Subcutaneous abdominal adipose tissue (tissue), 5 donors: ENCODE data around the gene EIPR1.
"Not testable (repeated sequence)": the region's sequence is repeated elsewhere in the genome, so short reads cannot be mapped to it uniquely, and the experiment has no call there.

Experiments used
- H3K27ac ChIP-seq: one replicate; pipeline ENCODE4 v1.7.0; 2013; ENCODE audit warnings: low read depth, mild to moderate bottlenecking, inconsistent platforms, low read length, moderate library complexity
- H3K27me3 ChIP-seq, 5 donors: one replicate each; pipeline ENCODE4 v1.7.0; 2013; ENCODE audit warnings: low read length in 5 of 5, inconsistent platforms in 1 of 5; ENCODE audit not compliant: control insufficient read depth in 5 of 5, insufficient read depth in 4 of 5
- H3K36me3 ChIP-seq, 5 donors: one replicate each; pipeline ENCODE4 v1.7.0; 2013; ENCODE audit warnings: low read length in 5 of 5; ENCODE audit not compliant: control insufficient read depth in 5 of 5, insufficient read depth in 5 of 5
- H3K4me1 ChIP-seq, 5 donors: one replicate each; pipeline ENCODE4 v1.7.0; 2013; ENCODE audit warnings: low read length in 5 of 5, mild to moderate bottlenecking in 3 of 5, moderate library complexity in 1 of 5; ENCODE audit not compliant: control insufficient read depth in 5 of 5, insufficient read depth in 5 of 5
- H3K4me3 ChIP-seq, 5 donors: one replicate each; pipeline ENCODE4 v1.7.0; 2013; ENCODE audit warnings: low read length in 5 of 5, low read depth in 1 of 5
- H3K9ac ChIP-seq, 5 donors: one replicate each; pipeline ENCODE4 v1.7.0; 2013; ENCODE audit warnings: low read length in 5 of 5, mild to moderate bottlenecking in 4 of 5, moderate library complexity in 3 of 5
- H3K9me3 ChIP-seq, 5 donors: one replicate each; pipeline ENCODE4 v1.7.0; 2013; ENCODE audit warnings: low read length in 5 of 5; ENCODE audit not compliant: control insufficient read depth in 5 of 5
- donor health status: healthy.
- donor health status: healthy.
- donor health status: healthy.
- donor health status: healthy.
- donor health status: healthy.

Gene EIPR1

DNA sequence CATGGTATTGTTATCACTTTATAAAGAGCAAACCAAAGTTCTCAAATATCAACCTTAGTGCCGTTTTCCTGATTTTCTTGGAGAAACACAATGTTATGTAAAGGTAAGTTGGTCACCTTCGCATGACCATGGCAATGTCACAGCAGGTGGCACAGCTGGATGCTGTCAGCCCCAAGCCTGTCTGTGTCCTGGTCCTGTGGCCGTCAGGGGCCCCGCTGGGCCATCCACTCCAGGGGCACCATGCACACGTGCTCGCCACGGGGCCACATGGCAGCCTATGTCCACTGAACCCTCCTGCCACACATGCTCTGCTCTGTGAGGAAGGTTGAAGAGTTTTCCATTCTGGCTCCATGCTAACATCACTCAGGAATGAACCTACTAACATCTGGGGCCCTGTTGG is 85.9 kb downstream of the EIPR1 start:
- no peaks in the 10 kb centered on the region for H3K9me3 ChIP-seq
- no peak overlapping the region for H3K27ac ChIP-seq
- H3K4me1 ChIP-seq = no peaks in the 10 kb centered on the region
- H3K9ac ChIP-seq = no peak overlapping the region
- no peaks in the 10 kb centered on the region for H3K27me3 ChIP-seq
- no peak overlapping the region for H3K4me3 ChIP-seq
- H3K36me3 ChIP-seq = peaks cover 0 to 4% (median 0%) of the 10 kb centered on the region in 5 donors

DNA sequence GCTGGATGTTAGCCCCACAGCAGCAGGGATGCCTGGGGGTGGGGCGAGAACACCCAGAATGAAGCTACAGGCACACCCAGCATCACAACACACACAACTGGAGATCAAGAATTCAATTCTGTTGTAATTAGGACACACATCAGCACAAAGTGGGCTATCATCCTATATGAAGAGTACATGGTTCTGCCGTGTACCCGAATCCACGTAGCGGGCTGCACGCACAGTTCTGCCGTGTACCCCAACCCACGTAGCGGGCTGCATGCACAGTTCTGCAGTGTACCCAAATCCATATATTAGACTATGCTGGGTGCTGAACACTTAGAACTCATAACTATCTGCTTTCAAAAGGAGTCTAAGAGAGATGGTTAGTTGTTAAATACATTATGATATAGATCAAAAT is 86.5 kb downstream of the EIPR1 start:
- no peaks in the 10 kb centered on the region for H3K9me3 ChIP-seq
- no peaks in the 10 kb centered on the region for H3K4me1 ChIP-seq
- no peak overlapping the region for H3K4me3 ChIP-seq
- peaks cover 0 to 4% (median 0%) of the 10 kb centered on the region in 5 donors for H3K36me3 ChIP-seq
- no peaks in the 10 kb centered on the region for H3K27me3 ChIP-seq
- no peak overlapping the region for H3K27ac ChIP-seq
- no peak overlapping the region for H3K9ac ChIP-seq

DNA sequence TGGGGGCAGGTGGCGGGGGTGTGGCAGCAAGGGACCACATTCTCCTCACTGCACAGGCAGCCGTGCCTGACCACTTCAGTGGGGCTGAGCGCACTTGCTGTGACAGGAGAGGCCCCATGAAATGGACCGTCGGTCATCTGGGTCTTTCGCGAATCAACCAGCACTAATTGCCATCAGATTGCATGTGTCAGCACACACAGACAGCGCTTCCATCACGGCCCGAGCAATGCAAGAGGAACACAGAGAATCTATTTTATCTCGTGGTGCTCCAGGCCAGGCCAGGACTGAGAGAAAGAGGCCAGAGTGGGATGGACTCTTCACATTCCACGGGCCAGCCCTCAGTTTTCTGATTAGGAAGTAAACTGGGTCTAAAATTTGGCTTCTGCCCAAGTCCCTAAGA is 87.0 kb downstream of the EIPR1 start:
- Histone ChIP-seq H3K9ac (no peak overlapping the region), H3K27me3 (no peaks in the 10 kb centered on the region), H3K4me3 (no peak overlapping the region), H3K36me3 (peaks cover 0 to 4% (median 0%) of the 10 kb centered on the region in 5 donors), H3K9me3 (no peaks in the 10 kb centered on the region), H3K27ac (no peak overlapping the region), H3K4me1 (no peaks in the 10 kb centered on the region)

DNA sequence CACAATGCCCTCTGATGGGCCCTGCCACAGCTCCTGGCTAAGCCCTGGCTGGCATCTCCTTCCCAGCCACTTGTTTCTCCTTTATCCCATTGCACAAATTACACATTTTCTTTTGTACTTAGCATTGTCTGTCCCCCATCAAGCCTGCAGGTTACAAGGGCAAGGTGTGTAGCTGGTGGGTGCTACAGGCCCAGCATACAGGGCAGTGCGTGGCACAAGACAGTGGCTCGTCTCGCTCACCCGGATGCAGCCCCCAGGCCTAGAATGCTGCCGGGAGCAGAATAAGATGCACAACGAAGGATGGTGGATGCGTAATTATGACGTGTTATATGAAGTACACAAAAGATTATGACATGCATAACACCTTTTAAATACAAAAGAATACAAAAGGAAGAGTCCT is 87.6 kb downstream of the EIPR1 start:
- peaks cover 0 to 4% (median 0%) of the 10 kb centered on the region in 5 donors for H3K36me3 ChIP-seq
- no peak overlapping the region for H3K9ac ChIP-seq
- H3K27ac ChIP-seq = no peak overlapping the region
- no peak overlapping the region for H3K4me3 ChIP-seq
- H3K4me1 ChIP-seq = no peaks in the 10 kb centered on the region
- H3K27me3 ChIP-seq = no peaks in the 10 kb centered on the region
- no peaks in the 10 kb centered on the region for H3K9me3 ChIP-seq

DNA sequence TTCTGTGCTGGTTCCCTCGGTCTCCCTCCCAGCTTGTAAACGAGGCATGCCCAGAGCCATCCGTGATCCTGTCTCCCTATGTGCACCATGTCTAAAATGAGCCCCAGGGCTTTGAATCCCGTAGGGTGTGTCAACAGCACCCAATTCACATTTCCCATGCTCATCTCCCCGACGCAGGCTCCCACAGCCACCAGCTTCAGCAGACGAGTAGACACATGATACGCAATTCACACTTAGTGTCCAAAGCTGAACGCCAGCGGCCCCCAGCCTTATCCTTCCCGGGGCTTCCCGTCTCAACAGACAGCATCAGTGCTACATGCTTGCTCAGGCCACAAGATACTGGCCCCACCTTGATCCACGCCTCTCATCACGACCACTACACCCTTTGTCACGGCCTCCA is 88.1 kb downstream of the EIPR1 start:
- Histone ChIP-seq H3K27me3 (no peaks in the 10 kb centered on the region), H3K9me3 (no peaks in the 10 kb centered on the region), H3K36me3 (peaks cover 0 to 4% (median 0%) of the 10 kb centered on the region in 5 donors), H3K9ac (no peak overlapping the region), H3K4me1 (no peaks in the 10 kb centered on the region), H3K4me3 (no peak overlapping the region), H3K27ac (no peak overlapping the region)

DNA sequence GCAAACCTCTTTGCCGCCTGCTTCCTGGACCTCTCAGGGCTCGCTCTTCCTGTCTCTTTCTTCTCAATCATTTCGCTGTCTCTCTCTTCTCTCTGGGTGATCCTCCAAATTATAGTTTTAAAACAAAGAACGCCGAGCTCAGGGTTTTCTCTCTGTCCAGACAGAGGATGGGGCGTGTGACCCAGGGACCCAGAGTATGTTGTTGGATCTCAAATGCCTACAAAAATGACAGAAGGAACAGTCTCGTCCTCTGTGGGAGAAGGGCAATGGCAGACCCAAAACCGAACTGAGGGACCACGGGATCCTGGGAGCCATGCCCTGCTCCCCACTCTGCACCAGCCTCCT is 88.5 kb downstream of the EIPR1 start:
- H3K27ac ChIP-seq = no peak overlapping the region
- peaks cover 0 to 4% (median 0%) of the 10 kb centered on the region in 5 donors for H3K36me3 ChIP-seq
- no peak overlapping the region for H3K4me3 ChIP-seq
- no peaks in the 10 kb centered on the region for H3K27me3 ChIP-seq
- no peaks in the 10 kb centered on the region for H3K9me3 ChIP-seq
- no peak overlapping the region for H3K9ac ChIP-seq
- H3K4me1 ChIP-seq = no peaks in the 10 kb centered on the region

DNA sequence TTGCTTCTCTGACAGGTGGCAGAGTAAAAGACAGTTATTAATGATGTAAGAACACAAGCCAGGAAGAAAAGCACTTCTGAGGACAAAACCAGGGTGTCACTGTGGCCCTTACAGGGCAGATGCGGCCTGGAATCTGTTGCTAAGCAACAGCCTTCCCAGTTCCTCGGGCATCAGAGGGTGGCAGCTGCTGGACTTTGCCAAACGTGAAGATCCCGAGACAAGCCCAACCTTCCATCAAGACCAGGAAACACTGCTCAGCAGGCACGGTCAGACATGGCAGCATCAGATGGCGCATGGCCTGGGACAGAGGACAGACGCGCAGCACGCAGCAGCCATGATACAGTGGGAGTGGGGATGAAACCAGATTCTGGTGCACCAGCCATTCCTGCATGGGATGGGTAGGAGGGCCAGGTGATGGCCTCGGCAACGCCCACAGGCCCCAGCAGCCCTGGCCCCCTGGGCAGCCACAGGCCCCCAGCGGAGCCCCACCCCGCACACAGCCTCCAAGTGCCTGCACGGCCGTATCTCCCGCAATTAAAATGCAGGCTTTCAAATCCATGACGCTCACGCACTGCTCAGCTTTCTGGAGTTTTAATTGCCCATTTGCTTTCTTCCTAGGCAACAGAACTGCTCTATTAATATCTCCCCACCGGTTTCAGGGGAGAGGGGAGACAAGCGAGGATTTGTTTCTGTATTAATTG is 89.0 kb downstream of the EIPR1 start:
- no peaks in the 10 kb centered on the region for H3K9me3 ChIP-seq
- H3K36me3 ChIP-seq = peaks cover 0 to 4% (median 0%) of the 10 kb centered on the region in 5 donors
- no peaks in the 10 kb centered on the region for H3K4me1 ChIP-seq
- H3K4me3 ChIP-seq = no peak overlapping the region
- no peak overlapping the region for H3K27ac ChIP-seq
- H3K27me3 ChIP-seq = no peaks in the 10 kb centered on the region
- no peak overlapping the region for H3K9ac ChIP-seq

DNA sequence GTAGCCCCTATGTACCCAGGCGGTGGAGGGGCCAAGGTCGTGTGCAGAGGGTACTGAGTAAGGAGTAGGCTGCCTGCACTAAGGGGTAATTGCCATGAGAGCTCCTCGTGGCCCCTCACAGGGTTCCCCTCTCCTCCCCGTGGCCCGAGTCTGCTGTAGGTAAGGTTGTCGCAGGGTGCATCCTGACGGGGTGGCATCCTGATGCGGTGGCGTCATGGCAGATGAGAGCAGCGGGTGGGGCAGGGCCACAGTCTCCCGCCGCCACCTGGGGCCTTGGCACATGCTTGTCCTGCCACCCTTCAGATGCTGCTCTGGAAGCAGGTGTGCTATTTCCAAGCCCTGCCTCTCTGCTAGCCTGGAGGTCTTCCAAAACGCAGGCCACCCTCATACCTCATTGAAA is 89.7 kb downstream of the EIPR1 start:
- no peak overlapping the region for H3K9ac ChIP-seq
- no peaks in the 10 kb centered on the region for H3K9me3 ChIP-seq
- no peak overlapping the region for H3K27ac ChIP-seq
- H3K4me3 ChIP-seq = no peak overlapping the region
- no peaks in the 10 kb centered on the region for H3K27me3 ChIP-seq
- H3K36me3 ChIP-seq = peaks cover 0 to 4% (median 0%) of the 10 kb centered on the region in 5 donors
- no peaks in the 10 kb centered on the region for H3K4me1 ChIP-seq

DNA sequence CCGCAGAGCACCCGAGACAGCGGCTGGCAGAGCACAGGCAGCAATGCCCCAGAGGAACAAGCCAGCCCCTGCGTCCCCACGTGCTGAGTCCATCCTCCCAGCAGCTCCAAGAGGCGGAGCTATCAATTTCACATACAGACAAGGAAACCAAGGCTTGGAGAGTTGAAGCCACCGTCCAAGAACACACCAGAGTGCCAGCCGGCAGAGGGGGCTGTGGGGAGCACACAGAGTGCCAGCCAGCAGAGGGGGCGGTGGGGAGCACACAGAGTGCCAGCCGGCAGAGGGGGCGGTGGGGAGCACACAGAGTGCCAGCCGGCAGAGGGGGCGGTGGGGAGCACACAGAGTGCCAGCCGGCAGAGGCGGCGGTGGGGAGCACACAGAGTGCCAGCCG is 91.0 kb downstream of the EIPR1 start:
- not testable (repeated sequence) for H3K4me1 ChIP-seq

DNA sequence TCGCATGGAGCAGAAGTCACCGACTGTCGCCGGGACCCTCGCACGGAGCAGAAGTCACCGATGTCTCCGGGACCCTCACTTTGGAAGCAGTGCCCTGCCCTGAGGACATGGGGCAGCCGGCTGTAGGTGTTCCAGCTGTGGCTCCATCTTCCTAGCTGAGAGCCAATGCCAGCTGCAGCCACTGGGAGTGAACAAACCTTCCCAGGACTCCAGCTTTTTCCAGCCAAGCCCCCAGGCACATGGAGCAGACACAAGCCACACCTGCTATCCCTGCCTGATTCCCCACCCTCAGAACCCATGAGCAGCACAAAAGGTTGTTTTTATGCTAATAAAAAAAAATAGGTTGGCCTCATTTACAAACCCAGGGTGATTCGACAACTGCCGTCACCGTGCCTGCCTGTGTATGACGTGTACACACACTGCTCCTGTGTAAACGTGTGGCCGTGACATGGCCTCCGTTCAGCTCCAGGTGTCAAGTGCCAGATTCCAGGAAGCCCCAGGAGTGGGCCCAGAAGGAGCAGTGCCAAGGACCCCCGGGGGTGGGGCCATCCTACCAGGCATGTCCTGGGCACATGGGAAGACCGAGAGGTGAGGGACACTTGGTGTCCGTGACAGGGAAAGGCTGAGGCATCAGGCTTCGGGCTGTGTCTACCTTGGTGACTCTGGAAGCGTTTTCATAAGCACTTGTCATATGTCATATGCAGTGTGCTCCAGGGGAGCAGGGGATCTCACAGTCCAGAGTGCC is 91.5 kb downstream of the EIPR1 start:
- Histone ChIP-seq H3K4me1 (no peaks in the 10 kb centered on the region), H3K27ac (no peak overlapping the region), H3K9me3 (no peaks in the 10 kb centered on the region), H3K4me3 (no peak overlapping the region), H3K9ac (no peak overlapping the region), H3K36me3 (peaks cover 0 to 4% (median 0%) of the 10 kb centered on the region in 5 donors), H3K27me3 (no peaks in the 10 kb centered on the region)

More for the DNA sequence above, 91.0 kb downstream of the EIPR1 start:
- H3K27me3 ChIP-seq, H3K27ac ChIP-seq, H3K4me3 ChIP-seq, H3K9ac ChIP-seq, H3K9me3 ChIP-seq, H3K36me3 ChIP-seq: not testable (repeated sequence)
